Stomach (tissue), 4 donors: ENCODE data around the gene S1PR2.

Experiments
- EP300 ChIP-seq: sonication (generic); formaldehyde crosslinking; IDR thresholded peaks from one replicate; pipeline ENCODE4 v1.6.1; 2017; ENCODE audit warnings: antibody characterized with exemption
- TF ChIP-seq, protein P1 (sequence below), 7 experiments: fragments of 450-650 bp in 4 of 7; fragments of 200-600 bp in 3 of 7; sonication (generic) in 3 of 7; IDR thresholded peaks; one replicate each; pipeline ENCODE4 v1.5.1; 2016 to 2019; ENCODE audit warnings: antibody characterized with exemption in 7 of 7, control low read depth in 2 of 7, mild to moderate bottlenecking in 1 of 7

- no peak for TF ChIP-seq EP300
- TF ChIP-seq, protein P1, sequence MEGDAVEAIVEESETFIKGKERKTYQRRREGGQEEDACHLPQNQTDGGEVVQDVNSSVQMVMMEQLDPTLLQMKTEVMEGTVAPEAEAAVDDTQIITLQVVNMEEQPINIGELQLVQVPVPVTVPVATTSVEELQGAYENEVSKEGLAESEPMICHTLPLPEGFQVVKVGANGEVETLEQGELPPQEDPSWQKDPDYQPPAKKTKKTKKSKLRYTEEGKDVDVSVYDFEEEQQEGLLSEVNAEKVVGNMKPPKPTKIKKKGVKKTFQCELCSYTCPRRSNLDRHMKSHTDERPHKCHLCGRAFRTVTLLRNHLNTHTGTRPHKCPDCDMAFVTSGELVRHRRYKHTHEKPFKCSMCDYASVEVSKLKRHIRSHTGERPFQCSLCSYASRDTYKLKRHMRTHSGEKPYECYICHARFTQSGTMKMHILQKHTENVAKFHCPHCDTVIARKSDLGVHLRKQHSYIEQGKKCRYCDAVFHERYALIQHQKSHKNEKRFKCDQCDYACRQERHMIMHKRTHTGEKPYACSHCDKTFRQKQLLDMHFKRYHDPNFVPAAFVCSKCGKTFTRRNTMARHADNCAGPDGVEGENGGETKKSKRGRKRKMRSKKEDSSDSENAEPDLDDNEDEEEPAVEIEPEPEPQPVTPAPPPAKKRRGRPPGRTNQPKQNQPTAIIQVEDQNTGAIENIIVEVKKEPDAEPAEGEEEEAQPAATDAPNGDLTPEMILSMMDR (IDR thresholded peaks at IDR 0.05): no peak
These were observed 26.0 kb upstream of the S1PR2 start for GRCh38 chr19:10256970-10257615.
